Measurements from ENCODE around the gene EDEM1. TPM values are rescaled to one million over a fixed set of nuclear protein-coding genes. Genes with fewer than 3 reads are reported as not detected.

The EDEM1 gene
- total RNA-seq, 2 donors from 2014 or later = 145 to 194 TPM

Other genes with a start within 250 kb of the EDEM1 start
- 100 to 1,000 TPM; 217 to 527 TPM for gene BHLHE40, start 208.3 kb upstream of the EDEM1 start, total RNA-seq
- 10 to 100 TPM; 48.2 to 60.9 TPM for gene ARL8B, start 65.4 kb upstream of the EDEM1 start, total RNA-seq